DND-41 (cell line): ENCODE data around the gene NACC2.

ENCODE experiments used
- ATAC-seq: fragments of 200-7000 bp; cut with Tn5 transposase; 3 replicates; pipeline ENCODE4 v1.9.1; 2021; ENCODE audit warnings: low read depth; ENCODE audit not compliant: insufficient read depth
- DNase-seq: peaks from one replicate; pipeline ENCODE4 v3.0.0-alpha.2; 2020
- H2AFZ ChIP-seq: 2 replicates; pipeline ENCODE4 v1.6.0; 2012; ENCODE audit warnings: low read depth, low read length
- H3K27ac ChIP-seq: 2 replicates; pipeline ENCODE4 v1.5.1; 2012; ENCODE audit warnings: low read length, inconsistent platforms
- H3K27me3 ChIP-seq: fragments of 200-600 bp; sonication (generic); 2 replicates; pipeline ENCODE4 v1.6.0; 2012; ENCODE audit warnings: low read length, mild to moderate bottlenecking, inconsistent platforms; ENCODE audit not compliant: insufficient read depth, poor library complexity
- H3K36me3 ChIP-seq: 2 replicates; pipeline ENCODE4 v1.5.1; 2012; ENCODE audit warnings: low read length, inconsistent platforms; ENCODE audit not compliant: insufficient read depth
- H3K4me1 ChIP-seq: 2 replicates; pipeline ENCODE4 v1.5.1; 2012; ENCODE audit warnings: mild to moderate bottlenecking, low read length; ENCODE audit not compliant: insufficient read depth
- H3K4me2 ChIP-seq: 2 replicates; pipeline ENCODE4 v1.6.0; 2012; ENCODE audit warnings: mild to moderate bottlenecking, moderate library complexity, low read length, inconsistent platforms; ENCODE audit not compliant: insufficient read depth
- H3K4me3 ChIP-seq, 2 experiments: fragments of 200-600 bp in 1 of 2; shearing (Covaris generic) in 1 of 2; 2 replicates each; pipeline ENCODE4 v1.5.1; 2012 to 2016; ENCODE audit warnings: inconsistent platforms in 2 of 2, low read length in 2 of 2, mild to moderate bottlenecking in 2 of 2, low read depth in 1 of 2, moderate library complexity in 1 of 2
- H3K79me2 ChIP-seq: 2 replicates; pipeline ENCODE4 v1.6.0; 2012; ENCODE audit warnings: low read length, inconsistent platforms; ENCODE audit not compliant: insufficient read depth
- H3K9ac ChIP-seq: 2 replicates; pipeline ENCODE4 v1.6.0; 2012; ENCODE audit warnings: low read depth, mild to moderate bottlenecking, inconsistent platforms, low read length, moderate library complexity
- H3K9me3 ChIP-seq: 2 replicates; pipeline ENCODE4 v1.5.1; 2012; ENCODE audit warnings: low read length, moderate library complexity, mild to moderate bottlenecking, inconsistent platforms; ENCODE audit not compliant: insufficient read depth, severe bottlenecking
- H4K20me1 ChIP-seq: 2 replicates; pipeline ENCODE4 v1.6.0; 2012; ENCODE audit warnings: low read length; ENCODE audit not compliant: insufficient read depth
- EZH2 ChIP-seq: IDR thresholded peaks from 3 replicates; pipeline ENCODE4 v1.6.1; 2012; ENCODE audit warnings: borderline replicate concordance, low read depth, mild to moderate bottlenecking, moderate library complexity, low read length, inconsistent platforms; ENCODE audit not compliant: severe bottlenecking
- TF ChIP-seq, protein P1 (sequence below): IDR thresholded peaks from 2 replicates; pipeline ENCODE4 v1.5.1; 2012; ENCODE audit warnings: borderline replicate concordance, low read length, moderate library complexity, mild to moderate bottlenecking; ENCODE audit not compliant: poor library complexity, severe bottlenecking; ENCODE audit errors: extremely low read depth

The NACC2 gene

DNA sequence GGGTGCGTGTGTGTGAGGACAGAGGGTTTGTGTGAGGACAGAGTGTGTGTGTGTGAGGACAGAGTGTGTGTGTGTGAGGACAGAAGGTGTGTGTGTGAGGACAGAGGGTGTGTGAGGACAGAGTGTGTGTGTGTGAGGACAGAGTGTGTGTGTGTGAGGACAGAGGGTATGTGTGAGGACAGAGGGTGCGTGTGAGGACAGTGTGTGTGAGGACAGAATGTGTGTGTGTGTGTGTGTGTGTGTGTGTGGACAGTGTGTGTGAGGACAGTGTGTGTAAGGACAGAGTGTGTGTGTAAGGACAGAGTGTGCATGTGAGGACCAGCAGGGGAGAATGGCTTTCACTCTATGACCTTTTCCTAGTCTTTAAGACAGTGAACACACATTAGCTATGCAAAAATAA lies 70.8 kb downstream of the NACC2 start:
- DNase-seq (no peak), ATAC-seq (no peak)
- Histone ChIP-seq H2AFZ (no peak overlapping the region), H3K27me3 (no peaks in the 10 kb centered on the region), H3K9me3 (peaks cover 7% of the 10 kb centered on the region), H3K36me3 (no peaks in the 10 kb centered on the region), H3K79me2 (no peaks in the 10 kb centered on the region), H3K9ac (no peak overlapping the region), H3K4me3 (no peak overlapping the region), H4K20me1 (no peaks in the 10 kb centered on the region), H3K4me2 (no peak overlapping the region), H3K27ac (no peak overlapping the region), H3K4me1 (no peaks in the 10 kb centered on the region)
- TF ChIP-seq, protein P1, sequence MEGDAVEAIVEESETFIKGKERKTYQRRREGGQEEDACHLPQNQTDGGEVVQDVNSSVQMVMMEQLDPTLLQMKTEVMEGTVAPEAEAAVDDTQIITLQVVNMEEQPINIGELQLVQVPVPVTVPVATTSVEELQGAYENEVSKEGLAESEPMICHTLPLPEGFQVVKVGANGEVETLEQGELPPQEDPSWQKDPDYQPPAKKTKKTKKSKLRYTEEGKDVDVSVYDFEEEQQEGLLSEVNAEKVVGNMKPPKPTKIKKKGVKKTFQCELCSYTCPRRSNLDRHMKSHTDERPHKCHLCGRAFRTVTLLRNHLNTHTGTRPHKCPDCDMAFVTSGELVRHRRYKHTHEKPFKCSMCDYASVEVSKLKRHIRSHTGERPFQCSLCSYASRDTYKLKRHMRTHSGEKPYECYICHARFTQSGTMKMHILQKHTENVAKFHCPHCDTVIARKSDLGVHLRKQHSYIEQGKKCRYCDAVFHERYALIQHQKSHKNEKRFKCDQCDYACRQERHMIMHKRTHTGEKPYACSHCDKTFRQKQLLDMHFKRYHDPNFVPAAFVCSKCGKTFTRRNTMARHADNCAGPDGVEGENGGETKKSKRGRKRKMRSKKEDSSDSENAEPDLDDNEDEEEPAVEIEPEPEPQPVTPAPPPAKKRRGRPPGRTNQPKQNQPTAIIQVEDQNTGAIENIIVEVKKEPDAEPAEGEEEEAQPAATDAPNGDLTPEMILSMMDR: no peak
- TF ChIP-seq EZH2: no peak

- no peak for TF ChIP-seq EZH2
- Histone ChIP-seq H3K27ac (no peak overlapping the region), H3K4me2 (no peak overlapping the region), H2AFZ (no peak overlapping the region), H3K4me1 (no peaks in the 10 kb centered on the region), H3K9ac (no peak overlapping the region), H3K27me3 (no peaks in the 10 kb centered on the region), H4K20me1 (no peaks in the 10 kb centered on the region), H3K9me3 (peaks cover under 1% of the 10 kb centered on the region), H3K36me3 (no peaks in the 10 kb centered on the region), H3K4me3 (no peak overlapping the region), H3K79me2 (no peaks in the 10 kb centered on the region)
- ATAC-seq (no peak), DNase-seq (no peak)
Observed at GRCh38 chr9:136023410-136024225, 71.5 kb downstream of the NACC2 start.

GRCh38 chr9:136022731-136023409 lies 72.2 kb downstream of the NACC2 start:
- H3K79me2 ChIP-seq: no peaks in the 10 kb centered on the region
- H3K9ac ChIP-seq: no peak overlapping the region
- ATAC-seq (no peak), DNase-seq (no peak)
- no peak overlapping the region for H3K27ac ChIP-seq
- no peaks in the 10 kb centered on the region for H3K9me3 ChIP-seq
- H3K36me3 ChIP-seq: no peaks in the 10 kb centered on the region
- H3K27me3 ChIP-seq: no peaks in the 10 kb centered on the region
- H3K4me3 ChIP-seq: no peak overlapping the region
- H3K4me2 ChIP-seq: no peak overlapping the region
- H2AFZ ChIP-seq: no peak overlapping the region
- no peak for TF ChIP-seq EZH2
- TF ChIP-seq, protein P1: no peak
- no peaks in the 10 kb centered on the region for H4K20me1 ChIP-seq
- H3K4me1 ChIP-seq: no peaks in the 10 kb centered on the region
